B cell (primary cell): ENCODE results near the gene TNFRSF1A.

Experiments
- EZH2 ChIP-seq: IDR thresholded peaks from 2 replicates; pipeline ENCODE4 v1.6.1; 2012; ENCODE audit warnings: borderline replicate concordance, low read depth, mild to moderate bottlenecking, moderate library complexity, low read length; ENCODE audit not compliant: insufficient read depth, poor library complexity, severe bottlenecking
- TF ChIP-seq, protein P1 (sequence below): fragments of 200-600 bp; IDR thresholded peaks from one replicate; pipeline ENCODE4 v1.8.0; 2022; ENCODE audit warnings: antibody characterized with exemption, mild to moderate bottlenecking

DNA sequence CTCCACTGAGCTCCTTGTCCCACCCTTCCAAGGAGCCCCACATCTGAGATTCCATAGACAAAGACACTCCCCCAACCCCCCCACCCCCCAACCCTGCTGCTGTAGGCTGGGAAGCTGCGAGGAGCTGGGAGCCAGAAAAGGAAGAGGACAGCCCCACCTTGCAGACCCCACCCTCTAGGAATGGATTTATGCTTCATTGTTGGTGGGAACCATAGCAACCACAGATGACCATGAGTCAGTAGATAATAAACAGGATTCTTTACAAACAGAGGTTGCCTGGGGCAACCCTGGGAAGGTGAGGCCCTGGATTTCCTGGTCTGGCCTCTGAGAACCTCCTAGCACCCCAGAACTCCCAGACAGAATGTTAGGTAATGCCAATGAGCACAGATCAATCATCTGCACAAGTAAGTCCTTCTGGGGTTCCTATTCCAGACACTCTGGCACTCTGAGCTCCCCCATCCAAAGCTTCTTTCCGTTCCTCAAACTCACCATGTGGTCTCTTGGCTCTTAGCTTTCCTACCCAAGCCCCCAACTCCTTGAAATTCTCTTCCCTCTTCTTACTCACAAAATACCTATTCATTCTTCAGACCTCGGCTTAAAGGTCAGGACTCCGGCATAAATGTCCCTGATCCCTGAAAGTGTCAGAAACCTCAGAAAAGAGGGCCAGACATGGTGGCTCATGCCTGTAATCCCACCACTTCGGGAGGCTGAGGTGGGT, 46.6 kb downstream of the TNFRSF1A start:
- TF ChIP-seq, protein P1, sequence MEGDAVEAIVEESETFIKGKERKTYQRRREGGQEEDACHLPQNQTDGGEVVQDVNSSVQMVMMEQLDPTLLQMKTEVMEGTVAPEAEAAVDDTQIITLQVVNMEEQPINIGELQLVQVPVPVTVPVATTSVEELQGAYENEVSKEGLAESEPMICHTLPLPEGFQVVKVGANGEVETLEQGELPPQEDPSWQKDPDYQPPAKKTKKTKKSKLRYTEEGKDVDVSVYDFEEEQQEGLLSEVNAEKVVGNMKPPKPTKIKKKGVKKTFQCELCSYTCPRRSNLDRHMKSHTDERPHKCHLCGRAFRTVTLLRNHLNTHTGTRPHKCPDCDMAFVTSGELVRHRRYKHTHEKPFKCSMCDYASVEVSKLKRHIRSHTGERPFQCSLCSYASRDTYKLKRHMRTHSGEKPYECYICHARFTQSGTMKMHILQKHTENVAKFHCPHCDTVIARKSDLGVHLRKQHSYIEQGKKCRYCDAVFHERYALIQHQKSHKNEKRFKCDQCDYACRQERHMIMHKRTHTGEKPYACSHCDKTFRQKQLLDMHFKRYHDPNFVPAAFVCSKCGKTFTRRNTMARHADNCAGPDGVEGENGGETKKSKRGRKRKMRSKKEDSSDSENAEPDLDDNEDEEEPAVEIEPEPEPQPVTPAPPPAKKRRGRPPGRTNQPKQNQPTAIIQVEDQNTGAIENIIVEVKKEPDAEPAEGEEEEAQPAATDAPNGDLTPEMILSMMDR, result no peak
- TF ChIP-seq EZH2, result no peak
